Endometrium (tissue), 2 donors: Measurements from ENCODE around the gene DEFB128.

Experiments used
- FAIRE-seq: peaks from 2 replicates; lab custom pipeline; 2012; peaks lifted over from hg19 to GRCh38; lab: Jason Lieb, UNC
- donor health status: control.
- donor health status: control.

The DEFB128 gene

GRCh38 chr20:152131-152530 is 37.4 kb downstream of the DEFB128 start:
- no peak for FAIRE-seq

- FAIRE-seq: no peak
Measured at GRCh38 chr20:145877-146276, 43.6 kb downstream of the DEFB128 start.

- FAIRE-seq: no peak
Measured at GRCh38 chr20:142290-142689, 47.2 kb downstream of the DEFB128 start, which contains the start of gene DEFB126. Gene DEFB126 (plus strand): TSS chr20:142590. CDS start chr20:142629, 39 bp downstream.
